Cerebellar cortex (tissue), 1 donor: ENCODE data around the gene CA9.

ENCODE experiments used
- DNase-seq: peaks from one replicate; pipeline ENCODE4 v3.0.0-alpha.2; 2015; ENCODE audit warnings: low spot score

Gene CA9

DNA sequence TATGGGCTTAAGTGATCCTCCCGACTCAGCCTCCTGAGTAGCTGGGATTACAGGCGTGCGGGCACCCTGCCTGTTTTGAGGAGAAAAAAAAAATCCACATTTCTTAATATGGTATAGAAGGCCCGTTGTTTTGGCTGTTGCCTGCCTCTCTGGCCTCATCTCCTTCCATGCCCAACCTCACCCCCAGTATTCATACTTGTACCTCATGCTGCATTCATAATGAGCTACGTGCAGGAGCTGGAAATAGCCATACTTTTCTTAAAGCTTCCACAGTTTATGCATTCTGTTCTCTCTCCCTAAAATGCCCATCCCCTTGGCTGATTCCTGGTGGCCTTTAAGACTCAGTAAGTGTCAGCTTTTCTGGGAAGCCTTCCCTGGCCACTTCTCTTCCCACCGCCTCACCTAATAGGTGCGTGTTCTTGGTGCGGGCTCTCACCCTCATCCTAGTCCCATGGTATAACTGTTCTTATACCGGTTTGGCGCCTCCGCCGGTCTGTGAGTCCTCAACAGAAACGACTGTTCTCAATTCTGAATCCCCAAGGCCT, 18.1 kb downstream of the CA9 start:
- DNase-seq = no peak

DNA sequence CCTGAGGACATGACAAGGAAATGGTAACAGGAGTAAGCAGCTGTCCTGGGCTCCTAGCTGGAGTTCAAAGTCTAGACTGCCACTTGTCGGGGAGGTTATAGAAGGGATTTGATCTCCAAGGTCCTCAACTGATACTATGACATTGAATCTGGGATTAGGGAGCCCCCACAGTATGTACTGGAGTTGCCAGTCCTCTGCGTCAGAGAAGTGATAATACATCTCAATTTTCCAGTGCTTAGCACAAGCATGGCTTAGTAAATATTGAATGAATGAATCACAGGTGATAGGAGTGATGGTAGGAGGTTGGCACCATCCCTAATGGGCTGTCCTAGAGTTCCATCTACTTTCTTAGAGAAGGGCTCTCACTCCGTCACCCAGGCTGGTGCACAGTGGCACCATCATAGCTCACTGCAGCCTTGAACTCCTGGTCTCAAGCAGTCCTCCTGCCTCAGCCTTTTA, 22.2 kb downstream of the CA9 start:
- DNase-seq = no peak

- peak; percentile 80 for DNase-seq
Observed at GRCh38 chr9:35696520-35697215, 22.9 kb downstream of the CA9 start.

- DNase-seq = no peak
Observed at GRCh38 chr9:35697486-35697885, 23.8 kb downstream of the CA9 start.

- no peak for DNase-seq
Observed at GRCh38 chr9:35698231-35698630, 24.5 kb downstream of the CA9 start.

DNA sequence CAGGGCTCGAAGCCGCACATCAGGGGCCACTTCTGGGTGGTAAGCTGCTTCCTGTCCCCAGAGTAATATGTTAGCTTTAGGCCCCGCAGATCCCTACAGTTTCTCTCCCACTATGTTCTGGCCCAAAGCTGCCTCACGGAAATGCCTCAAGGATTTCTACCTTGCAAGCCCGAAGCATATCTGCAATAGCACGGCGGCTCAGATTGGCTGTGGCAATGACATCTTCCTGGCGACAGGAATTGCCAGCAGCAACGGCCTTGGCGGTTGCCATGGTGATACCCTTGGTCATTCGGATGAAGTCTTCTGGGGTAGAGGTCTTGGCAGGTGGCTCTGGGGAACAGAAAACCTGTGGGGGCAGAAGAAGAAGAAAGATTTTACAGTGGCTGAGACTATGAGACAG, 26.3 kb downstream of the CA9 start:
- DNase-seq = no peak

DNA sequence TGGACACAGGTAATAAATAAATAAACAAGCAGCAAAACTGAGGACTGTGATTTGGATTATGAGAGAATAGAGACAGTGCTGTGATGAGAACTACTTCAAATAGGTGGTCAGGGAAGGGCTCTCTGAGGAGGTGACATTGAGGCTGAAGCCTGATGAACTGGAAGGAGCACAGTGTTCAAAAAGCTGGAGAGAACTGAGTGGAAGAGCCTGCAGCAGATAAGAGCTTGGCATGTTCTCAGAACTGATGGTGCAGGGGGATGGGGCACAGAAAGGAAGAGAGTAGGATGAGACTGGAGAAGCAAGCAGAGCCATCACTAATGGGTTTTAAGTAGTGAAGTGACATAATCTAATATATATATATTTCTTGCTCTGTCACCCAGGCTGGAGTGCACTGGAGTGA, 27.2 kb downstream of the CA9 start:
- no peak for DNase-seq

DNA sequence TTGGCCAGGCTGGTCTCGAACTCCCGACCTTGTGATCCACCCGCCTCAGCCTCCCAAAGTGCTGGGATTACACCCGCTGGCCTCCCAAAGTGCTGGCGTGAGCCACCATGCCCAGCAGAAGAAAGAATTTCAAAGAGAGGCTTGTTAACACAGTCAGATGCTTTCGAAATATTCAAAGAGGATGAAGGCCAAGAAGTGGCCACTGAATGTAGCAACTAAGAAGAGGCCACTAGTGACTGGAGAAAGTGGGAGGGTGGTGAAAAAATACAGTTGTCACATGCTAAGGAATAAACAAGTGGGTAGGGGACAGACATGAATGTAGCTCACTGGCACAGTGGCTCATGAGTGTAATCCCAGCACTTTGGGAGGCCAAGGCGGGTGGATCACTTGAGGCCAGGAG, 29.0 kb downstream of the CA9 start:
- no peak for DNase-seq

DNA sequence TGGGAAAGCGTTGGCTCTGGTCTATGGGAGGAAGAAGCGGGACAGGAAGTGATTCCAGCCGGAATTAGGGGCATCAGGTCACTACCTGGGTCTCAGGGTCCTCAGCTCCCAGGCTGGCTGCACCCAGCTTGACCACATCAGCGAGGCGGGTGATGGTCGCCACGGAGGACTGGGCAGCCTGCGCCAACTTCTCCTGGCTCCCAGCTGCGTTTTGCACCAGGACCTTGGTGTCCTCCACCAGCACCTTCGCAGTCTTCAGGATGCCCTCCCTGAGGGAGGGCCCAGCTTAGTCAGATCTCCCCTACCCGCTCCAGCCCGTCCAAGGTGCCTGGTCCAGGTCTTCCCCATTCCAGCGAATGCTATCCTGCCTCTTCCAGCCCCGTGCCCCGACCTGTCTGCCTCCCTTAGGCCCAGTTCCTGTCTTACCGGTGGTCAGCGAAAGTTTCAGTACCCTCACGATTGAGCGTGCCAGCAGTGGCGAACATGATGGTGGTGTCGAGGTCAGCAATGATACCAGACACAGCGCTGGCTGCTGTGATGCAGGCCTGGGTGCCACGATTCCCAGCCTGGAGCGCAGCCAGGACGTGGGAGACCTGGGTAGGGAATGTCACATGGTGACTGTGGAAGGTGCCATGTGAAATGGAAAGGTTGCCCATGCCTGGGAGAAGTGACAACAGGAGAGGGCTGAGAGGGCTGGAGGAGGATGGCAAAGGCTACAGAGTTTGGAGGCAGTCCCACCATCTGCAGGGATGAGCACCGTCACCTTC, 30.4 kb downstream of the CA9 start:
- DNase-seq = no peak

- no peak for DNase-seq
Observed at GRCh38 chr9:35705372-35705771, 31.6 kb downstream of the CA9 start.

- peak; percentile 92 for DNase-seq
Observed at GRCh38 chr9:35705836-35706430, 32.2 kb downstream of the CA9 start.

DNA sequence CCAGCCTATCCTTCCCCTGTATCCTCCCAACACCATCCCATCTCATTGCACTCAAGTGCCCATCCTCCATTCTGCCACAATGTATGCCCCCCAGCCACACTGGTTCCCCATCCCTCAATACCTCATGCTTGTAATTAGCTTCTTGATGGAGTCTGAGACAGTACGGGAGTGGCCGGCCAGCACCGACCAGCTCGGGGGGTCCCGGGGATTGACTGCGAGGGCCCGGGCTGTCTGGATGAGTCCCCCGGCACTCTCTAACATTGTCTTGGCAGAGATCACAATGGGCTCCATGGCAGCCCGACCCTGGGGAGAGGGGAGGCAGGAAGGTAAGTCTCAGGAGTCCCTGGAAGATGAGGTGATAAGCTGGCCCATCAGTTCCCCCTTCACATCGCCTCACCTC, 33.2 kb downstream of the CA9 start:
- DNase-seq = no peak

DNA sequence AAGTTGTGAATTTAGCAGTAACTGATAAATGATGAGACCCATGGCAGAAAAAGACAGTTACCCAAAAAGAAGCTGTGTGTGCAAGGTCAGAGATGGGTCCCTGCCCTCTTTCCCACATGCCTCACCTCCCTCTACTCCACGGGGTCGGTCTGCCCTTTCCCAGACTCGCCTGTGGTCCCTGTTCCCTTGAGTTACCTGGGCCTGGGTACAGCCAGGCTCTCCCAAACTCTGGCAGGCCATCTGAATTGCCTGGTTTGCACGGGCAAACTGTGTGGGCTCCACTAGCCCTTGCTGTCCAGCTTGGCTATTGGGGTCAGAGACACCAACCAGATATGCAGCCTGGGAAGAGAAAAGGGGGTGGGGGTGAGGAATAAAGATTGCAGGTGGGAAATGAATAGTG, 34.4 kb downstream of the CA9 start:
- no peak for DNase-seq

DNA sequence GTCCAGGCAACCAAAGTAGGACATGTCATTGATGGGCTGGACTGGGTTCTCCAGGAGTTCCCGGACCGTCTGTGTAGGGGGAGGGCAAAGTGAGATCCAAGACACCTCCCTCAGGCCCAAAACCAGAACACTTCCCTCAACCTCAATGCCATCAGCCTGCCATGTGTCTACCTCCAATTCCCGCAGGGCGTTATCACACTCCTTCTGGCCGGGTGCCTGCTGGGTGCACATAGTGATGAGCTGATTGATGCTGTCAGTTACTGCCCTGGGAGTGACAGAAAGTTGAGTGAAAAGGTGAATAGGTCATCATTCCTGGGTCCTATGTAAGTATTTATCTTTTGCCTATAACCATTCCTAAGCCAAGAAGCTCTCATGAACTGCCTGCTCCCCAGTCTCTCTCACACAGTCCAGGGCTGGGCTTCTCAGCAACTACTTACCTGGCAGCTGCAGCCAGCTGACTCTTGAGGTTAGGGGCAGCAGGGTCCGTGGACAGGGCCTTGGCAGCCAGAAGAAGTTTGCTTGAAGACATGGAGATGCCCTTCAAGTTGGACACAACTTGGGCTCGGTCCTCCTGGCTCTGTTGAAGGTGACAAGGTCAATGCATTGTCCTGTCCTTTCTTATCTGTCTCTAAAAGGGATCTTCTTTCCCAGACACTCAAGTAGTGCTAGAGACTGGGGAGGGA, 37.2 kb downstream of the CA9 start:
- no peak for DNase-seq

- DNase-seq = no peak
Observed at GRCh38 chr9:35711501-35712428, 38.0 kb downstream of the CA9 start.

- no peak for DNase-seq
Observed at GRCh38 chr9:35712762-35713400, 39.2 kb downstream of the CA9 start.

DNA sequence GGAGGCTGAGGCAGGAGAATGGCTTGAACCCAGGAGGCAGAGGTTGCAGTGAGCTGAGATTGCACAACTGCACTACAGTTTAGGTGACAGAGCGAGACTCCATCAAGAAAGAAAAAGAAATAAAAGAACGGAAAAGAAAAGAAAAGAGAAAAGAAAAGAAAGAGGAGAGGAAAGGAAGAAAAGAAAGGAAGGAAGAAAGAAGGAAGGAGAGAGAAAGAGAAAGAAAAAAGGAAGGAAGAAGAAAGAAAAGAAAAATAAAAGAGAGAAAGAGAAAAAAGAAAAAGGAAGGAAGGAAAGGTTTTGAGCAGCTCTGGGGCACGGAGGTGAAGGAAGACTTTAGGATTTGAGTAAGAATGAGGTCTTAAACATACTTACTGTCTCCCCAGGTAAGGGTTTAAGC, 39.9 kb downstream of the CA9 start:
- no peak for DNase-seq

DNA sequence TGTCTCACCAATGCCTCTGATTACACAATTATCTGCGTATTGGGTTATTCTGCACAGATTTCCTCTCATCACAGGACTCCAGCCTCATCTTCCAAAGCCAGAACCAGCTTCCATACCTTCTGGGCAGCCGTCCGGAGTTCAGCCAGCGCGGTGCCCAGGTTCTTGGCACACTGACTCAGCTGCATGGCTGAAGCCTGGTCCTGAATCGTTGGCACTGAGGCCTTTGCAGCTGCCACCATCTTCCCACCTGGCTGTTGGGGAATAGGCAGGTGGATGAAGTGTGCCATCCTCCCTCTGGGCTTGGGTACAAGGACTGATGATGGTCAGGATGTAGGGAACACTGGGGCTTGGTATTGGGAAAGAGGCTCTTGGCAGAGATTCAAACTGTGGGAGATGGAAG, 40.4 kb downstream of the CA9 start:
- DNase-seq = peak; percentile 71

DNA sequence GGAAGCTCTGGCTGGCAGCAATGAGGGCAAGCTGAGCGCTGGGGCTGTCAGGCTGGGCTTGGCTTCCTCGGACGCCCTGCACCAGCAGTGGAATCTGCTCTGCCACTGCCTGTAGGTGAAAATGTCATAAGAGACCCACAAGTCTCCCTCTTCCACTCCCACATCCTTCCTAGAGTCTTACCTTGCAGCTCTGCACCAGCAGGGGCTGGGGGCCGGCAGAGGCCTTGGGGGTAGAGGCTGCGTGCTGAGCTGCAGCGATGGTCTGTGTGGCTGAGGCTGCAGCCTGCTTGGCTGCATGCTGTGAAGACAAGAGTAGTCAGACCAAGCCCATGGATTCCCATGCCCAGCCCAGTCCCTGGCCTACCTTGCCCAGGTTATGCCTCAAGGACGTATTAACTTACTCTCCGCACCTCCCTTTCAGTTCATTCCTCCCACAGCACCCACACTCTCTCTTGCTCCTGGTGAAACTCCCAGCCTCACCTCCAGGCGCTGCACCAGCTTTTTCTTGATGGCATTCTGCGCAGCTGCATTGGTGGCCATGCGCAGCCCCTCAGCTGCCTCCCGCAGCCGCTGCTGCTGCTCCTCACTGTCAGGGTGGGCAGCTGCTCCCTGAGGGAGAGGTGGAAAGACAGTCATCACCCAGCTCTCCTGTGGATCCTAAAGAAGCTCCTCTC, 41.0 kb downstream of the CA9 start:
- no peak for DNase-seq

DNA sequence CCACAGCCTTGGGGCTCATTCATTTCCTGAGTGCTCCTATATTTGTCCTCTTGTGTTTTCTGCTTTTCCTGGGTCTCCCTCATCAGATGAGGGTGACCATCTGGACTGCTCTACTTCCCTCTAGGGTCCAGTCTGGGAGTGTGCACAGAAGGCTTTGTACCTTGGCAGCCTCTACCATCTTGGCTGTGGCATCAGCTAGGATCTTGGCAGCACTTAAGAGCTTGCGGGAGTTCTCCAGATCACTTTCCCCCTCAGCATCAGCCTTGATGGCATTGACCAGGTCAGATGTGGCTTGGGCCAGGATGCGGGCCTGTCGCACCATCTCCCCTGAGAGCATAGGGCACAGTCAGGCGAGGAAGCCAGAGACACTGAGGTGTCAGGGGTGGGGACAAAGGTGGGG, 42.5 kb downstream of the CA9 start:
- peak; percentile 95 for DNase-seq
